ENCODE measurements around the gene RIOK2. TPM values are rescaled to one million over a fixed set of nuclear protein-coding genes. Genes with fewer than 3 reads are reported as not detected.

The RIOK2 gene
- total and polyA plus RNA-seq, 10 of the 15 experiments (the other 5 are each of a cell fraction or from before 2014, with no cell fraction given): 23.0 to 69.1 (median 33.3) TPM

- DNase-seq (ENCODE audit: low read depth, low spot score) (no peak), FAIRE-seq (no peak), ATAC-seq (no peak)
- Histone ChIP-seq H3K27me3 (replicated peaks in 1 of 2; ENCODE audit: control insufficient read depth in 2 of 2, insufficient read depth in 2 of 2, low read length in 1 of 2) (no peaks in the 10 kb centered on the region), H4K20me1 (ENCODE audit: control insufficient read depth, insufficient read depth) (no peaks in the 10 kb centered on the region), H3K27ac (ENCODE audit: control insufficient read depth, insufficient read depth) (no peak overlapping the region), H3K4me1 (ENCODE audit: control insufficient read depth, insufficient read depth, low read length) (peaks cover 9% of the 10 kb centered on the region), H3K36me3 (ENCODE audit: control insufficient read depth in 2 of 2, insufficient read depth in 2 of 2, low read length in 1 of 2) (no peaks in the 10 kb centered on the region), H3K4me3 (no peak overlapping the region), H3K79me2 (ENCODE audit: control insufficient read depth, insufficient read depth, low read length) (no peaks in the 10 kb centered on the region), H3K9ac (ENCODE audit: control insufficient read depth, insufficient read depth, low read length) (no peak overlapping the region), H3K4me2 (ENCODE audit: control insufficient read depth, insufficient read depth) (no peak overlapping the region), H2AFZ (ENCODE audit: control insufficient read depth, low read depth, low read length) (no peak overlapping the region), H3K9me3 (replicated peaks; ENCODE audit: control insufficient read depth, insufficient read depth, low read length) (no peaks in the 10 kb centered on the region)
- WGBS (ENCODE audit: insufficient coverage, insufficient replicate concordance, low lambda C conversion rate, missing lambda C conversion rate): 35% methylated on average over 5 of the region's 5 CpGs
- ChIA-PET SMC1A (ENCODE audit: uncharacterized antibody, unreplicated experiment) (interaction anchor here (1.0 to 1.3 kb wide), 2 partner anchors 27 to 253 kb away, joined by 4 read pairs; no protein-coding TSS in a partner anchor), RAD21 (ENCODE audit: unreplicated experiment) (no interaction called here), CTCF (interaction anchor here (1.2 to 2.4 kb wide), 2 partner anchors 21 to 62 kb away, joined by 3 to 7 read pairs; partner anchors contain the start of gene LIX1), POLR2A (no interaction called here)
- BruUV-seq (replicated peaks): no TSS peak
- TF ChIP-seq PAX8 (IDR thresholded peaks at IDR 0.05): no peak
- no peak for TF ChIP-seq BCLAF1 (IDR thresholded peaks at IDR 0.05)
- no peak for TF ChIP-seq TCF3 (IDR thresholded peaks at IDR 0.05; ENCODE audit: borderline replicate concordance, insufficient read depth, low read depth, low read length)
- TF ChIP-seq USF2 (IDR thresholded peaks at IDR 0.05; ENCODE audit: borderline replicate concordance, low read depth, low read length): no peak
- no peak for TF ChIP-seq CHD1 (IDR thresholded peaks at IDR 0.05; ENCODE audit: low read depth, low read length)
- TF ChIP-seq KDM1A (IDR thresholded peaks at IDR 0.05; ENCODE audit: borderline replicate concordance): no peak
- TF ChIP-seq, protein P1, sequence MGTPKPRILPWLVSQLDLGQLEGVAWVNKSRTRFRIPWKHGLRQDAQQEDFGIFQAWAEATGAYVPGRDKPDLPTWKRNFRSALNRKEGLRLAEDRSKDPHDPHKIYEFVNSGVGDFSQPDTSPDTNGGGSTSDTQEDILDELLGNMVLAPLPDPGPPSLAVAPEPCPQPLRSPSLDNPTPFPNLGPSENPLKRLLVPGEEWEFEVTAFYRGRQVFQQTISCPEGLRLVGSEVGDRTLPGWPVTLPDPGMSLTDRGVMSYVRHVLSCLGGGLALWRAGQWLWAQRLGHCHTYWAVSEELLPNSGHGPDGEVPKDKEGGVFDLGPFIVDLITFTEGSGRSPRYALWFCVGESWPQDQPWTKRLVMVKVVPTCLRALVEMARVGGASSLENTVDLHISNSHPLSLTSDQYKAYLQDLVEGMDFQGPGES (IDR thresholded peaks at IDR 0.05): no peak
- no peak for TF ChIP-seq LARP7 (IDR thresholded peaks at IDR 0.05)
- TF ChIP-seq RCOR1 (conservative IDR thresholded peaks at IDR 0.05; ENCODE audit: low read depth, low read length): no peak
- TF ChIP-seq SREBF1 (IDR thresholded peaks at IDR 0.05; ENCODE audit: low read length): no peak
- no peak for TF ChIP-seq NFIC (IDR thresholded peaks at IDR 0.05; ENCODE audit: low read depth, low read length)
- no peak for TF ChIP-seq KLF5 (IDR thresholded peaks at IDR 0.05; ENCODE audit: partially characterized antibody)
- TF ChIP-seq NRF1 (conservative IDR thresholded peaks at IDR 0.05; ENCODE audit: low read depth, low read length): no peak
- TF ChIP-seq MEF2A (IDR thresholded peaks at IDR 0.05; ENCODE audit: insufficient read depth, low read depth, low read length): no peak
- TF ChIP-seq IRF4 (IDR thresholded peaks at IDR 0.05; ENCODE audit: low read depth, low read length): no peak
- no peak for TF ChIP-seq SMAD5 (IDR thresholded peaks at IDR 0.05; ENCODE audit: low read depth)
- in situ Hi-C loops (cut with MboI): no loop called here
- intact Hi-C loops (cut with micrococcal nuclease; ENCODE audit: unreplicated experiment): no loop called here
Observed at GRCh38 chr5:97121848-97122247, 61.2 kb downstream of the RIOK2 start.

All from GM12878 (cell line).